NCI-H526 (cell line): ENCODE results near the gene MID1.

Experiments used
- DNase-seq, 2 experiments: peaks; one replicate each; lab custom pipeline; 2025; lab: John Stamatoyannopoulos, UW

Gene MID1, protein sequence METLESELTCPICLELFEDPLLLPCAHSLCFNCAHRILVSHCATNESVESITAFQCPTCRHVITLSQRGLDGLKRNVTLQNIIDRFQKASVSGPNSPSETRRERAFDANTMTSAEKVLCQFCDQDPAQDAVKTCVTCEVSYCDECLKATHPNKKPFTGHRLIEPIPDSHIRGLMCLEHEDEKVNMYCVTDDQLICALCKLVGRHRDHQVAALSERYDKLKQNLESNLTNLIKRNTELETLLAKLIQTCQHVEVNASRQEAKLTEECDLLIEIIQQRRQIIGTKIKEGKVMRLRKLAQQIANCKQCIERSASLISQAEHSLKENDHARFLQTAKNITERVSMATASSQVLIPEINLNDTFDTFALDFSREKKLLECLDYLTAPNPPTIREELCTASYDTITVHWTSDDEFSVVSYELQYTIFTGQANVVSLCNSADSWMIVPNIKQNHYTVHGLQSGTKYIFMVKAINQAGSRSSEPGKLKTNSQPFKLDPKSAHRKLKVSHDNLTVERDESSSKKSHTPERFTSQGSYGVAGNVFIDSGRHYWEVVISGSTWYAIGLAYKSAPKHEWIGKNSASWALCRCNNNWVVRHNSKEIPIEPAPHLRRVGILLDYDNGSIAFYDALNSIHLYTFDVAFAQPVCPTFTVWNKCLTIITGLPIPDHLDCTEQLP

DNA sequence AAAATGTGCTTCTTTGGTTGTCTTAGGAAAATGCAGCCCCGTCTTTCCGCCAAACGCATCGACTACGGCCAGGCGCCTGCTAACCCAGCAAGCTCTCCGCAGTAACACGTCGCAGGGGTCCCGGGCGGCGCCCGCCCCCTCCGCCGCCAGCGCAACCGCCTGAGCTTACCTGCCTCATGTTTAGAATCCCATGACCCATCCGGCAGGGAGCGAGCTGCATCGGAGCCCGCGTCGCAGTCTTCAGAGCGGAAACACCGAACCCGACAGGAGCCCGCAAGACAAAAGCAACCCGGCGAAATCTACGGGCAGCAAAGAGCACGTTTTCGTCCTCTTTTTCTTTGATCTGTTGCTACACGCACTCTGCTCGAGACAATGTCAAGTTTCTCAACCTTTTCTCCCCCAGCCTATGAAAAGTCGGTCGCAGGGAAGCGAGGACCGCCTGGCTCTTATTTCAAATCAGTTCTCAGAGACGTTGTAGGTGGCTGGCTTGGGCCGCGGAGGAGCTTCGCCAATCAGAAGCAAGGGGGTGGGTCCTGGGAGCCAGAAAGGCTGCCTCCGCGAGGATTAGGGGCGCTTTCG is at the start of gene MID1:
TSS of gene MID1 (minus strand) at position 465 of the 579 bp plus-strand sequence. CDS start 53,038 bp downstream, outside the sequence.
- peak; percentile 84 to 91 for DNase-seq

GRCh38 chrX:10667143-10667542 is 46.8 kb upstream of the MID1 start:
- DNase-seq, result peak; percentile 3 to 11

- no peak for DNase-seq
These were observed 45.7 kb upstream of the MID1 start for GRCh38 chrX:10666102-10666501.

DNA sequence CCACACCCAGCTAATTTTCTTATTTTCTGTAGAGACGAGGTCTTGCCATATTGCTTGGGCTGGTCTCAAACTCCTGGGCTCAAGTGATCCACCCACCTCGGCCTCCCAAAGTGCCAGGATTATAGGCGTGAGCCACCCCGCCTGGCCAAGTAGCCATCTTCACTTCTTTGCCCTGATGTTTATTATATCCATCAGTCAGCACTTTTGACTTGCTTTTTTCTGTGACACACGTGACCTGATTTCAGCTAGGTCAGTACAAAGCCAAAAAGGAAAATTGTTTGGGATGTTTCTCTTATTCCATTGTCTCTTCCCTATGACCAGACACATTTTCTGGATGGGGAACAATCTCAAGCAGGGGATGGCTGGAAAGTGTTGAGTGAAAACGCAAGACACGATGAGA is 45.3 kb upstream of the MID1 start:
- no peak for DNase-seq

DNA sequence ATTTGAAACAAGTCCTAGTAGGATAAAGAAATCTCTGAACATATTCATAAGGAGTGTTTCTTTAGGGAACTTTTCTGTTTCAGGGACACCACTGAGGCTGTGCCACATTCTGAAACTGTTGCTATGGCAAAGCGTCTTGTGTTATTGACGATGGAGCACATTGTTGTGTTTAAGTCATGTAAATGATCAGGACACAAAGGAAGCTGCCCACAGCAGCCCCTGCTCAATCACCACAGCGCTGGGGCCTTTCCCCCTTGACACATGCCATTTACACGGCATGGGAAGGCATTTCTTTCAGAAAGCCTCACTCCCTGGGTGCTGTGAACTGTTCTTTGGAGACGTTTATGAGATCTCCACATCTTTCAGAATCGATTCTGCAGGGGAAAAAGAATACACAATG is 39.8 kb upstream of the MID1 start:
- DNase-seq, result no peak

GRCh38 chrX:10656214-10656613 is 35.8 kb upstream of the MID1 start:
- no peak for DNase-seq

DNA sequence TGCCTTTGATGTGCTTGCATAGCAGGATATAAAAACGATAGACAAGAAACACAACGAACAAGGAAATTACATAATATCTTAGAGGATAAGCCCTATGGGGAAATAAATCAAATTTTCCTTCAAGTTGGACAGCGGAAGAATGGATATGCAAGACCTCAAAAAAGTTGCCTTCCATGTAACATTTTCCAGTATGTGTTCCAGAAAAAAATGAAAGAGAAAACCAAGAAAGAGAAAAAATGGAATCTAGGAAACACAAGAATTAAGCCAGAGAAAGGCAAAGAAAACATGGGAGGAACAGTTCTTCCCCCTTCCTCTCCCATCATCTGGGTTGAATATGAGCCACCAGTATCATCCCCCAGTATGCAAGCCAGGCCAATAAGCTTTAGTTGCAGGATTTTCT is 34.6 kb upstream of the MID1 start:
- no peak for DNase-seq

- DNase-seq, result no peak
These were observed 32.9 kb upstream of the MID1 start for GRCh38 chrX:10653302-10653701.

DNA sequence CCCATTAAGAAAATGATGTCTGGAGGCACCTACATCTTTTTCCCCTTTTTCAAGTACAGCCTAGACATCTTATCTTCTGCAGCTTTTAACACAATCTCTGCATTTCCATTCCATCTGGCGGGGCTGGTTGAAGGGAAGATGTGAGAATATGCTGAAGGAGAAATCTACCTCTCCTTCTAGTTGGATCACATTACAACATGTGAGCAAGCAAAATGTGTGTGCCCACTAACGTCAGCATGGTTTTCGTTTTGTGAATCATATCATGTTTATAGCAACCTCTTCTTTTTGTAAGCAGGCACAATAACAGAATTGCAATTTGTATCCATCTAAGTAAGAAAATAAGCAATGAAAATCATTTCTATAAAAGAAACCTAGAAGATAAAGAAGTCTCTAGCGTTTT is 28.9 kb upstream of the MID1 start:
- no peak for DNase-seq

- DNase-seq, result peak in 1 of 2 experiments; percentile 5
These were observed 28.2 kb upstream of the MID1 start for GRCh38 chrX:10648614-10649013.

DNA sequence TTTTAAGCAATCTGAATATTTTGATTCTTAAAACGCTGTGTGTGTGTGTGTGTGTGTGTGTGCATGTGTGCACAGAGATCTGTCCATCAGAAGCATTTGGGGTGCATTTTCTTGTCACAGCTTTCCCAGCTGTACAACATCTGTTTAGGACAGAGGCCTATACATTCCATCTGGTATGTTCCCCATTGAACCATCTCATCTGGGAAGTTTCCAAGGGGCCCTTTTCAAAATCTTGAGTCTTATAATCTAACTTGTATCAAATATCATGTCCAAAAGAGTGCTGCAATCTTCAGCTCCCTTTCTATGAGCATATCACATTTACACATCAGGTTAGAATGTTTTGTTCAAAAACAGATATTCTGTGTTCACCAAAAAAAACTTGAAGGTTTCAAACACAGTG is 16.5 kb upstream of the MID1 start:
- no peak for DNase-seq

GRCh38 chrX:10636337-10636736 is 16.0 kb upstream of the MID1 start:
- DNase-seq, result peak; percentile 75 to 79

DNA sequence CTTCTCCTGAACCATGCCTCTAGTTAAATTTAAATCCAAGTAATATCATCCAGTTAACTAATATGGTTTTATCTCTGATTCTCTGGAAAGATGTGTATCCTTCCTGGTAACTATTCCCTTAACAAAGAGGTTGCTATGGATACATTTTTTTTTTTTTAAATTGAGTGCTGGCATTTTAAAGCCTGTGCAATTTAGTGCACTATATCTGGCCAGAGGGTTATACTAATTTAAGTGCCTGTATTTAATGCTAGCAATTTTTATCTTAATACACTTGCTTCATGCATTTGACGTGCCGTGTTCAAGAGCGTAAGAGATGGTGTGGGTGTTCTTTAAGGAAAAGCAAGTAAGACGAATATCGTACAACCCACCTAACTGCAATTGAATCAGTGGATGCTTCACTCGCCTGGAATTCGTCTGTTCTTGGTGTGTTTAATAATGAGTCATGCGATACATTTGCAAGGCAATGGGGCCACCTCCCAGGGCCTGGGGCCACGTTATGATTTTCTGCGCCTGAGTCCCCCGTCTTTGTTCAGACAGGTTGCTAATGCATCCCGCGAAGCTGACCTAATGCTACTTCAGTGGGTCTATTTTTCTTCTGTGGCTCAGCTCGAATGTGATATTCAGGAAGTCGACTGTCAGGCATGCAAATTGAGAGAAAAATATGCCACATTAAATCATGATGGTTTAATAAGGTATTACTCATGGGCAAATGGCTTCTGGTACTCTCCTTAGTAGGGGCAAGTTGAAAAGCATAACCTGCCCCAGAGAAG is 14.2 kb upstream of the MID1 start:
- DNase-seq, result peak; percentile 71 to 85

GRCh38 chrX:10633722-10634121 is 13.3 kb upstream of the MID1 start:
- peak; percentile 33 to 70 for DNase-seq

GRCh38 chrX:10631416-10632145 is 11.2 kb upstream of the MID1 start:
- DNase-seq, result no peak

- no peak for DNase-seq
These were observed 9.9 kb upstream of the MID1 start for GRCh38 chrX:10630320-10630719.

DNA sequence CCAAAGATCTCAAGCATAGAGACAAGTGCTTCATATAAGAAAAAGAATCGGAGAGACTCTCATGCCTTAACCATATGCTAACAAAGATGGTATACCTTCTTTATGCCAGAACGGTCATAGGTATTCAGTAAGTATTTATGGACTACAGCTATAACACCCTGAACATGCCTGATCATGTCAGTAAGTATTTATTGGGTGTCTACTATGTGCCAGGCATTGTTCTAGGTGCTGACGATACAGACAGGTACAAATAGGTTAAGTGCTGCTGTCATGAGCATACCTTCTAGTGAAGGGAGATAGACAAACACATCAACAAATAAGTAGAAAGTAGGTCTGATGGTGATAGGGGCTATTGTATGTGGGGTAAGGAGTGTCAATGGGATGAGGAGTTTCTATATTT is 9.5 kb upstream of the MID1 start:
- DNase-seq, result no peak

DNA sequence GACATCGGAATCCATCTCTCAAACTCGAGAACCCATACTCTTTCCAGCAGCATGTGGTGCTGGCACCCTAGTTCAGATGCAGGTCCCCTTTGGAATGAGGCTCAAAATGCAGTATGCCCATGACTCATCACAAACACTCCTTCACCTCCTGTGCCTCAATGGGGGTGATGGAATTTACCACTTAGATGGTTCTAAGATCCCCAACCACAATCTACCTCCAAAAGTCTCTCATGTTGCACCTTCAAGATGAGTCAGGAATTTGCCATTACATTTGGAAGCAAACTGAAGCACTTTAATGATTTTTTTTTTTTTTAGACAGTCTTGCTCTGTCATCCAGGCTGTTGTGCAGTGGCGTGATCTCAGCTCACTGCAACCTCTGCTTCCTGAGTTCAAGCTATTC is 8.5 kb upstream of the MID1 start:
- no peak for DNase-seq

GRCh38 chrX:10622197-10622596 is 1.8 kb upstream of the MID1 start:
- DNase-seq, result no peak

DNA sequence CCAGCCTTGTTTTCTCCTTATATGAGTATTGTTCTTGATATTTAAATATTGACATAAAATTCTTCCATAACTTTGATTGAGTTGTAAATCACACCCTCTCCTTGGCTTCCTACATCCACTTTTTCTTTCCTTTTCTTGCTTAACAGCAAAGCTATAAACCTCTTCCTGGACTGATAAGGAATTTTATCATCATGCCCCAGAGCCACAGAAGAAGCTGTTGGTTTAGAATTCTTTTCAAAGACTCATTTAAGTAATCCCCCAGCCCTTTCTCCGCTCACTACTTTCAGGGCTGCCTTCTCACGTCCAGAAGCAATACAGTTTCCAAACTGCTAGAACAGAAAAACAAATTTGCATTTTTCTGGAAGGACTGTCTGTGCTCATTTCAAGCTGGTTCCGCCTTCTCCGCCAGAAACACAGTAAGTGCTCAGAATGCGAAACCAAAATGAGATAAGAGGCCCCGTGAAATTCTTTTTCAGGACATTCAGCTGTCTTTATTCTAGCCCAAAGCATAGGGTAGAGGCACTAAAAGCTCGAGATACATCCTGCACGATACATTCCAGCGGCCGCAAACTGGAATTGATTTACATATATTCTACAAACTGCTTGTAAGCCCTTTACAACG is 849 bp downstream of the MID1 start:
- DNase-seq, result peak; percentile 61 to 73

- peak; percentile 29 to 37 for DNase-seq
These were observed 1.4 kb downstream of the MID1 start for GRCh38 chrX:10618961-10619360.
